Vagina (tissue), 2 donors: ENCODE results near the gene PHLPP1. TPM values are rescaled to one million over a fixed set of nuclear protein-coding genes. Genes with fewer than 3 reads are reported as not detected.

Experiments used
- DNase-seq, 2 donors: peaks; one replicate each; pipeline ENCODE4 v3.0.0-alpha.2; 2017; ENCODE audit errors: extremely low spot score in 2 of 2
- H3K27ac ChIP-seq: fragments of 200-600 bp; sonication (generic); one replicate; pipeline ENCODE4 v1.5.1; 2019
- H3K27me3 ChIP-seq: fragments of 200-600 bp; sonication (generic); one replicate; pipeline ENCODE4 v1.5.1; 2019
- H3K36me3 ChIP-seq, 2 donors: fragments of 200-600 bp; sonication (generic); one replicate each; pipeline ENCODE4 v1.5.1; 2017 to 2019
- H3K4me1 ChIP-seq: fragments of 200-600 bp; sonication (generic); one replicate; pipeline ENCODE4 v1.5.1; 2019
- H3K4me3 ChIP-seq, 2 donors: fragments of 200-600 bp; sonication (generic); 1 replicate in 1 of 2; 2 replicates in 1 of 2; pipeline ENCODE4 v1.5.1; 2016 to 2019
- H3K9me3 ChIP-seq: fragments of 200-600 bp; sonication (generic); one replicate; pipeline ENCODE4 v1.5.1; 2019
- CTCF ChIP-seq, 3 experiments: fragments of 450-650 bp in 2 of 3; fragments of 200-600 bp in 1 of 3; sonication (generic) in 1 of 3; IDR thresholded peaks; one replicate each; pipeline ENCODE4 v1.5.1; 2017 to 2019; ENCODE audit warnings: antibody characterized with exemption in 3 of 3, mild to moderate bottlenecking in 2 of 3, moderate library complexity in 2 of 3
- POLR2A ChIP-seq, 2 donors: fragments of 450-650 bp; IDR thresholded peaks; one replicate each; pipeline ENCODE4 v1.6.1; 2017; ENCODE audit warnings: antibody characterized with exemption in 2 of 2, mild to moderate bottlenecking in 2 of 2, moderate library complexity in 2 of 2
- POLR2AphosphoS5 ChIP-seq, 2 donors: sonication (generic); formaldehyde crosslinking; IDR thresholded peaks; one replicate each; pipeline ENCODE4 v1.9.0; 2017; ENCODE audit warnings: antibody characterized with exemption in 2 of 2, mild to moderate bottlenecking in 2 of 2, low read depth in 1 of 2; ENCODE audit not compliant: insufficient read depth in 1 of 2
- intact Hi-C: fragments of 100-400 bp; cut with DNase I; formaldehyde crosslinking; loops from one replicate; pipeline ENCODE4 v1.15.1; 2023
- total RNA-seq: library from RNA; depleted of rRNA; stranded (reverse); fragments of >200 nt; gene quantifications from one replicate; pipeline ENCODE4 v1.2.3, GENCODE V29; 2016

PHLPP1 gene
- total RNA-seq, 1 donor from 2014 or later, result 20.6 TPM

- TF ChIP-seq POLR2A (IDR thresholded peaks at IDR 0.05) (no peak), CTCF (IDR thresholded peaks at IDR 0.05) (no peak), POLR2AphosphoS5 (IDR thresholded peaks at IDR 0.05; ENCODE audit: insufficient read depth in 1 of 2, low read depth in 1 of 2) (no peak)
- intact Hi-C loops, result no loop called here
- no peaks in the 10 kb centered on the region for H3K4me1 ChIP-seq
- no peak overlapping the region for H3K4me3 ChIP-seq
- no peaks in the 10 kb centered on the region for H3K9me3 ChIP-seq
- DNase-seq, result no peak
- no peak overlapping the region for H3K27ac ChIP-seq
- H3K36me3 ChIP-seq, result no peaks in the 10 kb centered on the region
- no peaks in the 10 kb centered on the region for H3K27me3 ChIP-seq
These were observed 118.2 kb downstream of the PHLPP1 start for GRCh38 chr18:62833494-62833893.

GRCh38 chr18:62834715-62835114 is 119.4 kb downstream of the PHLPP1 start:
- DNase-seq, result no peak
- Histone ChIP-seq H3K9me3 (no peaks in the 10 kb centered on the region), H3K36me3 (no peaks in the 10 kb centered on the region), H3K4me1 (no peaks in the 10 kb centered on the region), H3K4me3 (no peak overlapping the region), H3K27me3 (no peaks in the 10 kb centered on the region), H3K27ac (no peak overlapping the region)
- intact Hi-C loops, result no loop called here
- TF ChIP-seq POLR2A (IDR thresholded peaks at IDR 0.05), result no peak
- no peak for TF ChIP-seq CTCF (IDR thresholded peaks at IDR 0.05)
- TF ChIP-seq POLR2AphosphoS5 (IDR thresholded peaks at IDR 0.05; ENCODE audit: insufficient read depth in 1 of 2, low read depth in 1 of 2), result no peak

- Histone ChIP-seq H3K4me1 (no peaks in the 10 kb centered on the region), H3K27ac (no peak overlapping the region), H3K9me3 (no peaks in the 10 kb centered on the region), H3K27me3 (no peaks in the 10 kb centered on the region), H3K4me3 (no peak overlapping the region), H3K36me3 (no peaks in the 10 kb centered on the region)
- intact Hi-C loops, result no loop called here
- no peak for DNase-seq
- TF ChIP-seq POLR2AphosphoS5 (IDR thresholded peaks at IDR 0.05; ENCODE audit: insufficient read depth in 1 of 2, low read depth in 1 of 2) (no peak), POLR2A (IDR thresholded peaks at IDR 0.05) (no peak), CTCF (IDR thresholded peaks at IDR 0.05) (no peak)
These were observed 121.7 kb downstream of the PHLPP1 start for GRCh38 chr18:62837011-62837410.

GRCh38 chr18:62838475-62839098 is 123.2 kb downstream of the PHLPP1 start:
- Histone ChIP-seq H3K4me1 (no peaks in the 10 kb centered on the region), H3K9me3 (no peaks in the 10 kb centered on the region), H3K36me3 (no peaks in the 10 kb centered on the region), H3K4me3 (no peak overlapping the region), H3K27ac (no peak overlapping the region), H3K27me3 (no peaks in the 10 kb centered on the region)
- intact Hi-C loops, result no loop called here
- TF ChIP-seq CTCF (IDR thresholded peaks at IDR 0.05) (no peak), POLR2A (IDR thresholded peaks at IDR 0.05) (no peak), POLR2AphosphoS5 (IDR thresholded peaks at IDR 0.05; ENCODE audit: insufficient read depth in 1 of 2, low read depth in 1 of 2) (no peak)
- DNase-seq, result no peak

- Histone ChIP-seq H3K9me3 (no peaks in the 10 kb centered on the region), H3K4me1 (no peaks in the 10 kb centered on the region), H3K27me3 (no peaks in the 10 kb centered on the region), H3K36me3 (no peaks in the 10 kb centered on the region), H3K4me3 (no peak overlapping the region), H3K27ac (no peak overlapping the region)
- intact Hi-C loops, result no loop called here
- TF ChIP-seq CTCF (IDR thresholded peaks at IDR 0.05) (no peak), POLR2AphosphoS5 (IDR thresholded peaks at IDR 0.05; ENCODE audit: insufficient read depth in 1 of 2, low read depth in 1 of 2) (no peak), POLR2A (IDR thresholded peaks at IDR 0.05) (no peak)
- DNase-seq, result no peak
These were observed 124.8 kb downstream of the PHLPP1 start for GRCh38 chr18:62839874-62840713.
